H9 (cell line): ENCODE measurements around the gene MRPS27. TPM values are rescaled to one million over a fixed set of nuclear protein-coding genes. Genes with fewer than 3 reads are reported as not detected.

ENCODE experiments used
- DNase-seq: peaks from one replicate; pipeline ENCODE4 v3.0.0-alpha.2; 2017
- H2AFZ ChIP-seq: one replicate; pipeline ENCODE4 v1.6.1; 2013; ENCODE audit warnings: mild to moderate bottlenecking, low read length, control low read depth, moderate library complexity
- H2AK5ac ChIP-seq: 2 replicates; pipeline ENCODE4 v1.6.1; 2013; ENCODE audit warnings: low read length, control low read depth, mixed read lengths; ENCODE audit not compliant: insufficient read length
- H2BK120ac ChIP-seq: one replicate; pipeline ENCODE4 v1.6.1; 2013; ENCODE audit warnings: low read depth, mild to moderate bottlenecking, low read length, control low read depth, inconsistent platforms; ENCODE audit not compliant: poor library complexity, severe bottlenecking
- H2BK12ac ChIP-seq: 2 replicates; pipeline ENCODE4 v1.6.1; 2013; ENCODE audit warnings: low read length, control low read depth, mixed read lengths, low read depth; ENCODE audit not compliant: insufficient read length
- H2BK15ac ChIP-seq: 2 replicates; pipeline ENCODE4 v1.6.1; 2013; ENCODE audit warnings: low read depth, low read length, control low read depth
- H2BK20ac ChIP-seq: one replicate; pipeline ENCODE4 v1.6.1; 2013; ENCODE audit warnings: low read depth, mild to moderate bottlenecking, low read length, control low read depth, inconsistent platforms; ENCODE audit not compliant: poor library complexity, severe bottlenecking
- H2BK5ac ChIP-seq: 2 replicates; pipeline ENCODE4 v1.6.1; 2013; ENCODE audit warnings: low read length, control low read depth, mixed read lengths; ENCODE audit not compliant: insufficient read length
- H3K14ac ChIP-seq: 2 replicates; pipeline ENCODE4 v1.6.1; 2013; ENCODE audit warnings: low read length, control low read depth; ENCODE audit not compliant: insufficient read depth
- H3K18ac ChIP-seq: 2 replicates; pipeline ENCODE4 v1.6.1; 2013; ENCODE audit warnings: low read depth, mild to moderate bottlenecking, mixed read lengths, low read length, control low read depth; ENCODE audit not compliant: insufficient read length
- H3K23ac ChIP-seq: 2 replicates; pipeline ENCODE4 v1.6.1; 2013; ENCODE audit warnings: low read length, control low read depth, mixed read lengths, low read depth; ENCODE audit not compliant: insufficient read length
- H3K23me2 ChIP-seq: 2 replicates; pipeline ENCODE4 v1.6.1; 2013; ENCODE audit warnings: low read depth, mild to moderate bottlenecking, mixed read lengths, low read length, control low read depth; ENCODE audit not compliant: insufficient read length, poor library complexity, severe bottlenecking
- H3K27ac ChIP-seq: 2 replicates; pipeline ENCODE4 v1.5.1; 2013; ENCODE audit warnings: low read length, control low read depth, mixed read lengths, low read depth; ENCODE audit not compliant: insufficient read length
- H3K27me3 ChIP-seq: 2 replicates; pipeline ENCODE4 v1.6.1; 2013; ENCODE audit warnings: low read length, control low read depth, inconsistent platforms; ENCODE audit not compliant: insufficient read depth
- H3K4ac ChIP-seq: 2 replicates; pipeline ENCODE4 v1.6.1; 2013; ENCODE audit warnings: low read depth, mild to moderate bottlenecking, control low read depth, inconsistent platforms, low read length, moderate library complexity
- H3K4me1 ChIP-seq: 2 replicates; pipeline ENCODE4 v1.6.1; 2013; ENCODE audit warnings: low read length, control low read depth, inconsistent platforms; ENCODE audit not compliant: insufficient read depth
- H3K4me2 ChIP-seq: 2 replicates; pipeline ENCODE4 v1.6.1; 2013; ENCODE audit warnings: low read length, control low read depth, mixed read lengths; ENCODE audit not compliant: insufficient read length, insufficient read depth
- H3K56ac ChIP-seq: 2 replicates; pipeline ENCODE4 v1.6.1; 2013; ENCODE audit warnings: low read depth, mild to moderate bottlenecking, mixed read lengths, low read length, control low read depth; ENCODE audit not compliant: insufficient read length
- H3K79me1 ChIP-seq: 2 replicates; pipeline ENCODE4 v1.6.1; 2013; ENCODE audit warnings: low read depth, mild to moderate bottlenecking, moderate library complexity, low read length, control low read depth, inconsistent platforms; ENCODE audit not compliant: insufficient read depth, poor library complexity, severe bottlenecking
- H3K79me2 ChIP-seq: 2 replicates; pipeline ENCODE4 v1.6.1; 2013; ENCODE audit warnings: low read length, control low read depth, inconsistent platforms; ENCODE audit not compliant: insufficient read depth
- H3K9ac ChIP-seq: 2 replicates; pipeline ENCODE4 v1.6.1; 2013; ENCODE audit warnings: low read length, control low read depth, mixed read lengths; ENCODE audit not compliant: insufficient read length; ENCODE audit errors: extremely low read depth
- H3K9me3 ChIP-seq: one replicate; pipeline ENCODE4 v1.6.1; 2013; ENCODE audit warnings: low read depth, low read length, inconsistent platforms; ENCODE audit not compliant: control insufficient read depth
- H3T11ph ChIP-seq: one replicate; pipeline ENCODE4 v1.6.1; 2013; ENCODE audit warnings: mild to moderate bottlenecking, low read length, control low read depth, inconsistent platforms
- H4K20me1 ChIP-seq: one replicate; pipeline ENCODE4 v1.6.1; 2013; ENCODE audit not compliant: control insufficient read depth, insufficient read length, insufficient read depth
- H4K5ac ChIP-seq: 2 replicates; pipeline ENCODE4 v1.6.1; 2013; ENCODE audit warnings: low read depth, mild to moderate bottlenecking, mixed read lengths, low read length, control low read depth; ENCODE audit not compliant: insufficient read length
- H4K8ac ChIP-seq: replicated peaks from 2 replicates; pipeline ENCODE4 v1.6.1; 2013; ENCODE audit warnings: low read length, control low read depth, mixed read lengths, low read depth; ENCODE audit not compliant: insufficient read length
- H4K91ac ChIP-seq: 2 replicates; pipeline ENCODE4 v1.6.1; 2013; ENCODE audit warnings: low read depth, mild to moderate bottlenecking, moderate library complexity, mixed read lengths, low read length, control low read depth; ENCODE audit not compliant: insufficient read length
- H3K27ac Mint-ChIP-seq, 3 experiments: 2 replicates in 2 of 3; 3 replicates in 1 of 3; pipeline ENCODE4 v1.8.0; 2020 to 2021; ENCODE audit warnings: mixed read lengths in 3 of 3, mild to moderate bottlenecking in 1 of 3, moderate library complexity in 1 of 3
- H3K27me3 Mint-ChIP-seq: 2 replicates; pipeline ENCODE4 v1.8.0; 2021; ENCODE audit warnings: low read depth, mild to moderate bottlenecking, moderate library complexity, mixed read lengths
- H3K36me3 Mint-ChIP-seq, 3 experiments: 2 replicates in 2 of 3; 3 replicates in 1 of 3; pipeline ENCODE4 v1.8.0; 2020 to 2021; ENCODE audit warnings: low read depth in 3 of 3, mixed read lengths in 3 of 3; ENCODE audit not compliant: insufficient read depth in 1 of 3
- H3K4me1 Mint-ChIP-seq, 2 experiments: 2 replicates each; pipeline ENCODE4 v1.8.0; 2020; ENCODE audit warnings: mixed read lengths in 2 of 2
- H3K4me3 Mint-ChIP-seq, 2 experiments: 2 replicates in 1 of 2; 3 replicates in 1 of 2; pipeline ENCODE4 v1.8.0; 2020 to 2021; ENCODE audit warnings: mild to moderate bottlenecking in 2 of 2, mixed read lengths in 2 of 2, moderate library complexity in 1 of 2
- H3K9me3 Mint-ChIP-seq, 2 experiments: 2 replicates in 1 of 2; 3 replicates in 1 of 2; pipeline ENCODE4 v1.8.0; 2020; ENCODE audit warnings: mild to moderate bottlenecking in 2 of 2, mixed read lengths in 2 of 2, moderate library complexity in 1 of 2
- CTCF ChIP-seq: fragments of 200-600 bp; sonication (generic); conservative IDR thresholded peaks from 3 replicates; pipeline ENCODE4 v1.8.0; 2021; ENCODE audit warnings: antibody characterized with exemption, mild to moderate bottlenecking
- WGBS: extraction: QIAGEN DNeasy Blood & Tissue Kit; methylation state at CpG from one replicate; pipeline ENCODE4 v1.1.7; 2013; ENCODE audit warnings: missing lambda C conversion rate, low lambda C conversion rate, mixed read lengths; ENCODE audit not compliant: insufficient read length; ENCODE audit errors: extremely low coverage; 5-methylcytosine and 5-hydroxymethylcytosine counted together
- total RNA-seq: library from RNA; stranded (reverse); gene quantifications from 2 replicates; pipeline ENCODE4 v1.2.1, GENCODE V29; 2021

The MRPS27 gene
- total RNA-seq, 1 experiment from 2014 or later: 83.3 TPM

DNA sequence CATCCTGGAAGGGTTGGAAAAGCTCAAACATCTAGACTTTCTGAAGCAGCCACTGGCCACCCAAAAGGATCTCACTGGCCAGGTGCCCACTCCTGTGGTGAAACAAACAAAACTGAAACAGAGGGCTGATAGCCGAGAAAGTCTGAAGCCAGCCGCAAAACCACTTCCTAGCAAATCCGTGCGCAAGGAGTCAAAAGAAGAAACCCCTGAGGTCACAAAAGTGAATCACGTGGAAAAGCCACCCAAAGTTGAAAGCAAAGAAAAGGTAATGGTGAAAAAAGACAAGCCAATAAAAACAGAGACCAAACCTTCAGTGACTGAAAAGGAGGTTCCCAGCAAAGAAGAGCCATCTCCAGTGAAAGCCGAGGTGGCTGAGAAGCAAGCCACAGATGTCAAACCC lies 125.2 kb downstream of the MRPS27 start:
- H3K79me1 ChIP-seq: no peaks in the 10 kb centered on the region
- H3T11ph ChIP-seq: no peak overlapping the region
- Mint-ChIP-seq H3K4me1 (no peaks in the 10 kb centered on the region; a peak in 2 of 4 replicates), H3K27me3 (no peaks in the 10 kb centered on the region), H3K4me3 (no peak overlapping the region), H3K9me3 (peaks cover 0 to 7% of the 10 kb centered on the region in 2 experiments; a peak in 1 of 5 replicates), H3K27ac (no peak overlapping the region), H3K36me3 (peaks cover 69 to 79% (median 76%) of the 10 kb centered on the region in 3 experiments)
- no peak overlapping the region for H4K91ac ChIP-seq
- H3K79me2 ChIP-seq: peaks cover 2% of the 10 kb centered on the region; the same call in 1 of the 2 replicates
- H2BK120ac ChIP-seq: no peak overlapping the region
- no peak overlapping the region for H2BK5ac ChIP-seq
- H2BK12ac ChIP-seq: no peak overlapping the region
- H3K56ac ChIP-seq: no peak overlapping the region
- H2BK15ac ChIP-seq: no peak overlapping the region
- no peak for DNase-seq
- no peak for TF ChIP-seq CTCF
- WGBS: no CpG with 5 or more reads among the region's 6 CpGs
- no peaks in the 10 kb centered on the region for H3K27me3 ChIP-seq
- H4K8ac ChIP-seq: no peak overlapping the region
- H4K20me1 ChIP-seq: no peaks in the 10 kb centered on the region
- no peak overlapping the region for H3K9ac ChIP-seq
- H3K4ac ChIP-seq: no peak overlapping the region
- no peaks in the 10 kb centered on the region for H3K9me3 ChIP-seq
- no peak overlapping the region for H2AK5ac ChIP-seq
- no peak overlapping the region for H3K23ac ChIP-seq
- H2BK20ac ChIP-seq: no peak overlapping the region
- 0 out of 2 replicates have a peak, but pooled peaks cover 2% of the 10 kb centered on the region for H3K4me1 ChIP-seq
- no peak overlapping the region for H3K14ac ChIP-seq
- H2AFZ ChIP-seq: no peak overlapping the region
- no peaks in the 10 kb centered on the region for H3K23me2 ChIP-seq
- H3K4me2 ChIP-seq: no peak overlapping the region
- H3K18ac ChIP-seq: no peak overlapping the region
- H3K27ac ChIP-seq: no peak overlapping the region
- no peak overlapping the region for H4K5ac ChIP-seq
